Left renal pelvis (tissue), 4 donors: ENCODE results near the gene TOMM20. TPM values are rescaled to one million over a fixed set of nuclear protein-coding genes. Genes with fewer than 3 reads are reported as not detected.

Experiments used
- DNase-seq, 4 donors: peaks; one replicate each; pipeline ENCODE4 v3.0.0-alpha.2; 2013; ENCODE audit warnings: low read depth in 4 of 4, low spot score in 3 of 4
- polyA plus RNA-seq, 4 donors: library from polyadenylated mRNA; unstranded; fragments of 120-200 nt; gene quantifications; one replicate each; pipeline ENCODE4 v1.2.1, GENCODE V29; 2013; ENCODE audit not compliant: insufficient read length in 4 of 4

Gene TOMM20
- polyA plus RNA-seq, 4 donors = 160 to 242 (median 210) TPM

DNA sequence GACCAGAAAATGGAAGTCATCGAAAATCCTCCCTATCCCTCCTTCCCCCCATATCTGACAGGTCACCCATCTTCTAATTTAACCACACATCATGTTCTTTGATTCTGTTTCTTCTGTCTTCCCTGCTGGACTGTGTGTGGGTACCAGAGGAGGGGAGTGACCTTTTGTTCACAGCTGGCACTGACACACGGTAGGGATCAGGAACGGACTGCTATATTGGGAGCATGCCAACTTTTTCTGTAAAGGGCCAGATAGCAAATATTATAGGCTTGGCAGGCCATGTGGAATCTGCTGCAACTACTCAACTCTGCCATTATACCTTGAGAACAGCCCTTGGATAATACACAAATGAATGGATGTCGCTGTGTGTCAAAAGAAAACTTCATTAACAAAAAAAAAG is 7.5 kb upstream of the TOMM20 start:
- no peak for DNase-seq

DNA sequence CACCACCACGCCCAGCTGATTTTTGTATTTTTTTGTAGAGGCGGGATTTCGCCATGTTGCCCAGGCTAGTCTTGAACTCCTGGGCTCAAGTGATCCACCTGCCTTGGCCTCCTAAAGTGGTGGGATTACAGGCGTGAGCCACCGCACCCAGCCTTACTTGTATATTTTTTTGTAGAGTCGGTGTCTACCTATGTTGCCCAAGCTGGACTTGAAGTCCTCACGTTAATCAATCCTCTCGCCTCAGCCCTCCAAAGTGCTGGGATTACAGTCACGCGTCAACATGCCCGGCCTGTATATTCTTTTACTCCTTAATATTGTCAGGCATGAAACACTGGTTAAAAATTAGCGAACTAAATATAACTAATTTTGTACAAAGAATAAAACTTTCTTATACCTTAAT is 5.5 kb upstream of the TOMM20 start:
- no peak for DNase-seq

DNA sequence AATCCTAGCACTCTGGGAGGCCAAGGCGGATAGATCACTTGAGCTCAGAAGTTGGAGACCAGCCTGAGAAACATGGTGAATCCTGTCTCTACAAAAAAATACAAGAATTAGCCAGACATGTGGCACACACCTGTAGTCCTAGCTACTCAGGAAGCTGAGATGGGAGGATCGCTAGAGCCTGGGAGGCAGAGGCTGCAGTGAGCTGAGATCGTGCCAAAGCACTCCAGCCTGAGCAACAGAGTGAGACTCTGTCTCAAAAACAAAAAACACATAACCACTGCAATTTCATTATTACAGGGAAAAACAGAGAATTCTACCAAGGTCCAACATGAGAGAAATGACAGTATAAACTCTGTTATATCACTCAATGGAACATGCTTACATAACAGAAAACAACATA is 4.4 kb upstream of the TOMM20 start:
- no peak for DNase-seq

DNA sequence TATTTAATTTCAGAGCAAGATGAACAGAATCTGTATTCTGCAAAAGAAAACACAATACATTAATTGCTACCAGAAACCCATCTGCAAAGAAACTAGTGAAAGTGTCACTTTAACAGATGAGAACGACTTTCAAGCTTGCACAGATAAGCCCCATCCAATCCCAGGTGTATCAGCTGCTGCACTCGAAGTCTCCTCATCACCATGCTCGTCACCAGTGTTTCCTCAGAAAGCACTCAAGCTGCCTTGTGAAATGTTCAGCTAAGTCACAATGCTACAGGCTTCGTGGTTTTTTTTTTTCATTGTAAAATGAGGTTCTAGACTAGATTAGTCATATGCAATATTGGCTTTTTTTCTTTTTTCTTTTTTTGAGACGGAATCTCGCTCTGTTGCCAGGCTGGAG is 3.3 kb upstream of the TOMM20 start:
- DNase-seq = no peak

DNA sequence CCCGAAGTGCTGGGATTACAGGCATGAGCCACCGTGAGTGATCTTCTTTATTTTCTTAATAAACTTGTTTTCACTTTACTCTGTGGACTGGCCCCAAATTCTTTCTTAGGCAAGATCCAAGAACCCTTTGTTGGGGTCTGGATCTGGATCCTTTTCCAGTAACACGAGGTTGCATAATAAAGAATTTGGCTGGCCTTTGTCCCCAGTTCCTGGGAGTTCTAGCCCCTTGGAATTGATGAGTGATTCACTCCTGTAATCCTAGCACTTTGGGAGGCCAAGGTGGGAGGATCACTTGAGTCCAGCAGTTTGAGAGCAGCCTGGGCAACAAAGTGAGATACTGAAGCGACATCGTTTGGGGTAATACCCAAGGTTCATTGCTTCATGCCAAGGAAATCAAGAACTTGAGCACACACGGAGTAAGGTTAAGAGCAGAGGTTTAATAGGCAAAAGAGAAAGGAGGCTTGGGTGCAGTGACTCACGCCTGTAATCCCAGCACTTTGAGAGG is 2.2 kb upstream of the TOMM20 start:
- no peak for DNase-seq

DNA sequence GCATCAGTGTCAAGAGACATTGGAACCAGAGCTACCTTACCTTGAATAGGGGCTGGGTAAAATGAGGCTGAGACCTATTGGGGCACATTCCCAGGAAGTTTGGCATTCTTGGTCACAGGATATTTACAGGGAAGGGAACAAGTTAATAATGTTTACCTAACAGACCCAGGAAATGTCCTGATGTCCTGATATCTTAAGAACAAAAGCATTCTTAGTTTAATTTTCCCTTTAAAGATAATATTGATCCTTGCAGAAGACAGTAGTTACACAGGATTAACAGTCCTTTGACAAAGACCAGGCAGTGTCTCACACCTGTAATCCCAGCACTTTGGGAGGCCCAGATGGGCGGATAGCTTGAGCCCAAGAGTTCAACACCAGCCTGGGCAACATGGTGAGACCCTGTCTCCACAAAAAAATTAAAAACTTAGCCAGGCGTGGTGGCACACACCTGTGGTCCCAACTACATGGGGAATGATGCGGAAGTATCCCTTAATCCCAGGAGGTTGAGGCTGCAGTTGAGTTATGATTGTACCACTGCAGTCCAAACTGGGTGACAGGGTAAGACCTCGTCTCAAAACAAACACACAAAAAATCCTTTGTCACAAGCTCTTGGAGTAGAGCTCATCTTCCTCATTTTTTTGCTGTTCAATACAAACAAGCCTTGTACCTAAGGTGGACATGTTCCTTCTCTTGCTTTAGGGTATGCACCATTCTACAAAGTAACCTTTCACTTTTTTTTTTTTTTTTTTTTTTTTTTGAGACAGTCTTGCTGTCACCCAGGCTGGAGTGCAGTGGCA is 1.3 kb upstream of the TOMM20 start:
- DNase-seq = no peak

DNA sequence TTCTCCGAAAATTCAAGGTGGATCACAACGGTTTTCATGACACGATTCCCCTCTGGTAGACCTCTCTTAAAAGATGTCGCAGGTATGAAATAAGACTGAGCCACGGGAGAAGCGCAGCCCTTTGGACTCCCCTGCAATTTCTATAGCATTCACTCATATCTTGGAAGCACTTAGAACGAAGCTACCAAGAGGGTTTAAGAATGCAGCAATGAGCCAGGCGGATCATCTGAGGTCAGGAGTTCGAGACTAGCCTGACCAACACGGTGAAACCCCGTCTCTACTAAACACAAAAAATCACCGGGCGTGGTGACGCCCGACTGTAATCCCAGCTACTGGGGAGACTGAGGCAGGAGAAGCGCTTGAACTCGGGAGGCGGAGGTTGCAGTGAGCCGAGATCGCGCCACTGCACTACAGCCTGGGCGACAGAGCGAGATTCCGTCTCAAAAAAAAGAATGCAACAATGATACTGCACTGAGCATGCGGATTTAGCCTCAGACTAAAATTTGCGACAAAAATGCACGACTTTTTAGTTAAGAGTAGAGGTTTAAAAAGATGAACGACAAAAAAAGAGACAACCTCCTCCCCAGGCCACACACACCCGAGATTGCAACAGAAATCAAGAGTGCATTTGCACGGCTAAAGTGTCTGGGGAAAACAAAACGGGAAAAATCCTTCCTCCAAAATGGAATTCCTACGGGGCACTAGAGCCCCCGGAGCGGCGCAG is 743 bp downstream of the TOMM20 start:
- DNase-seq = no peak

DNA sequence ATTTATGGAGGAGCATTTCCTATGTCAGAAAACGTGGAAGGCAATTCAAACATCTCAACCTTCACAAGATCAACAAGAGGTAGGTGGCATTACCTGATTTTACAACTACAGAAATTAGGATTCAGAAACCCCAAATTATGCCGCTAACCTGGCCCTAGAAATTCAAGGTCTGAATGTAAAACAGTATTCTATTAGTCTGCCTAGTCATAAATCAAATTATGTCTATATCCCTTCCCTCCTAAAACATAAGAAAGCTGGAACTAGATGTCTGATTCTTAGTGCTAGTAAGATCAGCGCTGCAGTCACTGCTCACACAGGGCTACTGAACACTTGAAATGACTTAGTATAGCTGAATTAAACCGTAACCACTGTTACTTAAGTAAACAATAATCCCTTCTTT is 1.4 kb downstream of the TOMM20 start:
- no peak for DNase-seq

DNA sequence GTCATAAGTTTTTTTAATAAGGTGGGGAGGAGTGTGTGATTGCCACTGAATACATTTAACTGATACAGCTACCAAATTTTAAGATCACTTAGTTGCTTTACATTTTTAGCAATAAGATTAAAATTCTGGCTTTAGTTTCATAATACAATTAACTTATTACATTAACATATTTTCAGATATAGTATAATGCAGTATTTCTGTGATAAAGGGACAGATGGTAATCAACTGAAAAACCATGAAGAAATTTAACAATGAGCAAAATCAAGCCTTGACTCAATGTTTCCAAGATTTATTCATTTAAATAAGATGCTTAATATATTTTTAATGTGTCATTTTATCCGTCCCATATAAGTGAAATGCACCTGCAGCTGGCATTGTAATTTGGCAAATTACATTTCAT is 4.0 kb downstream of the TOMM20 start:
- DNase-seq = no peak

DNA sequence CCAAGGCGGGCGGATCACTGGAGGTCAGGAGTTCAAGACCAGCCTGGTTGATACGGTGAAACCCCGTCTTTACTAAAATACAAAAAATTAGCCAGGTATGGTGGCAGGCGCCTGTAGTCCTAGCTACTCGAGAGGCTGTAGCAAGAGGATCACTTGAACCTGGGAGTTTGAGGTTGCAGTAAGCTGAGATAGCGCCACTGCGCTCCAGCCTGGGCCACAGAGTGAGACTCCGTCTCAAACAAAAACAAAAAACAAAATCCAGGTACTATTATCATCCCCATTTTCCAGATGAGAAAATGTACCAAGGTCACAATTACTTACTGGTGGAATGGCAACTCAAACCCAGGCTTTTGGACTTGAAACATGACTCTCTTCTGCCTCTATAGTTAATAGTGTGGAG is 4.5 kb downstream of the TOMM20 start:
- DNase-seq = no peak

DNA sequence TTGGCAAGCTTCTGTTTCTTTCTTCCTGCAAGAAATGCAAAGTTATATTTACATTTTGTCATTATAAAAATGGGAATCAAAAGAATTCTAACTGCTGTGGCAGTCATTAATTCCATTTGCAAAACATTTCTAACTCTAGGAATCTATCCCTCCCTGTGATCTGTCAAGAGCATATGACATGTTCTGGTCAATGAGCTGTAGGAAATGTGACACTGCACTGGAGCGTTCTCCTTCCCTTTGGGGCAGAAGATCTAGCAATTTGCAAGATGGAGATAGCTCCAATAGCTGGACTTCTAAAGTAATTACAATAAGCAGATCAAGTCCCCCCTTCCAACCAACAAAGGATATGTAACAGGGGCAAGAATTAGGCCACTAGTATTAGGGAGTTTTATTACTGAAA is 6.3 kb downstream of the TOMM20 start:
- no peak for DNase-seq

DNA sequence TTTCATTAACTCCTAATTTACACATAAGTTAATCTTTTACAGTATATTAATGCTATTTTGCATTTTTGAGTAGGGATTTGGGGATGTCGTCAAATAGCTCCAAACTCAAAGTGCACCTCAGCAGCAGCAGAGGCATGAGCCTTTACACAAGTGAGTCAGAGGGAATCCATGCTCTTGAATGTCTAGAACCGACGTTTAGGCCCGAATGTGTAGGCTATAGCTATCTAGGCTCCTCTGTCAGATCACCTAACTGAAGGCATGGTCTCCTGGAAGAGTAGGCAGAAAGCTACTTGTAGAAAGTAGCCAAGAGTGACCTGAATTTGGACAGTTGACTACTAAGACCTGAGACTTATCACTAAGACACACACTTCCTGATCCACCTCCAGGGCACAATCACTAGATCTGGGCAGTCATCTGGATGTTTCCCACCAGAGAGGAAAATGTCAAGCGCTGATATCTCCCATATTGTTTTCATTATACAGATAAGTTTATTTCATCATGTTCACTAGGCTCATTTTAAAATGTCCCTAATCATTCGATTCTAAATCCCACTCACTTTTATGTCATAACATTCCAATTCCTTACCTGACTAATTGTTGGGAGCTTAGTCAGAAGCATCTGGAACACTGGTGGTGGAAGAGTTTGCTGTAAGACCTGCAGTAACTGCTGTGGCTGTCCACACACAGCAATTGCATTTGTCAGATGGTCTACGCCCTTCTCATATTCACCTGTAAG is 15.3 kb downstream of the TOMM20 start:
- no peak for DNase-seq

DNA sequence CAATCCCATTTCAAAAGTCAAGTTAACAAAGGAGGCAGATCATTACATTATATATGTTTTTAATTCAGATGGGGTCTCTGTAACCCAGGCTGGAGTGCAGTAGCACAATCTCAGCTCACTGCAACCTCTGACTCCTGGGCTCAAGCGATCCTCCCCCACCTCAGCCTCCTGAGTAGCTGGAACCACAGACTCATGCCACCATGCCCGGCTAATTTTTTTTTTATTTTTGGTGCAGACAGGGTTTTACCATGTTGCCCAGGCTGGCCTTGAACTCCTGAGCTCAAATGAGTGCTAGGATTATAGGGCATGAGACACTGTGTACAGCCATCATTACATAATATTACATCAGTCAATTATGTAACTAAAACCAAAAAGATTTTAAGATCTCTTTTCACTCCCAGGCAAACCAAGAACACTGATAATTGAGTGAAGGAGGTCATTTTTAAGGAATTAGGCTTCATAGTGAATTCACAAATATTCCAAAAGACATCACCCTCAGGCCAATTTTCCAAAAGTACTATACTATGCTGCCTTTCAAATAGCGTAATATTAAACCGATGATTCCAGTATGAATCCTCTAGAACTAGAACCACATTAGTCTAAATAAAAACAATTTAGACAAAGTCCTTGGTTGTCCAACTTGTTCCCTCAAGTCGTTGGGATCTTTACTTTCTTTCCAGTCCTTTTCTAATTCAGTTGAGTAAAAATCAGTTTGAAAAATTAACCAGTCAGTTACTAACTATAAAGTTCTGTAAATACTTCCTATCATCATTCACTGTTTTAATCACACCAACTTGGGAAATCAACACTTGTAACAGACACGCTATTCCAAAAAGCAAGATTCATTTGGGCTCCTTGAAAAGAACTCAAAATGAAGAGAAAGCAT is 16.1 kb downstream of the TOMM20 start:
- no peak for DNase-seq

DNA sequence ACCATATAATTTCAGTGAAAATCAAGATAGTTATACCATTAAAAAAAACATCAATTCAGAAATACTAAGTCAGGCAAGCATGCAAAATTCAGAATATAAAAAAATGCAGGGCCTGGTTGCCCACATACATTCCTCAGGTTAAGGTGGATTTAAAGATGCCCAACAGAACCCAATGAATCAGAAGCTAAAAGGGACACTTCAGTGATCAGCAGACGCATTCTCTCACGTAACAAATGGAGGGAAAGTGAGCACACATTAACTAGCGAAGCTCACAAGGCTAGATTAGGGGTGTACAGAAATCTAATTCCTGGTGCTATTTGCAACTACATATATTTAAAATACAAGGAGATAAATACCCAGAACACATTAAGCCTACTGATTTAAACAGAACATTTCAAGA is 17.5 kb downstream of the TOMM20 start:
- DNase-seq = no peak

DNA sequence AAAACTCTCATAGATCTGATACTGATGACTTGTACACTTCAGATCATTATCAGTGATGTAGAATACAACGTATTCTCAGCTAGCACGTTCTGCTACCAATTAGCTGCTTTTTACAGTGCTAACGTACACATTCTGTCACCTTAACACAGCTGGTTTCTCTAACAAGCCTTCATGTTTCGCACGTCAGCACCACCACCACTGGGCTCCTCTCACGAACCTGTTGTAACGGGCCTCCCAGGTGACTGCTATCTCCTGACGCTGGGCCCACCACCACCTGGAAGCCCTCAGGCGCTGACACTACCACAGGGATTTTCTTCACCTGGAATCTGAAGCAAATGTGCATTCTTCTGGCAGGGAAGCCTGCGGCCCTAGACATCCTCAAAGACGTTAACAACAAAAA is 19.8 kb downstream of the TOMM20 start:
- DNase-seq = no peak

DNA sequence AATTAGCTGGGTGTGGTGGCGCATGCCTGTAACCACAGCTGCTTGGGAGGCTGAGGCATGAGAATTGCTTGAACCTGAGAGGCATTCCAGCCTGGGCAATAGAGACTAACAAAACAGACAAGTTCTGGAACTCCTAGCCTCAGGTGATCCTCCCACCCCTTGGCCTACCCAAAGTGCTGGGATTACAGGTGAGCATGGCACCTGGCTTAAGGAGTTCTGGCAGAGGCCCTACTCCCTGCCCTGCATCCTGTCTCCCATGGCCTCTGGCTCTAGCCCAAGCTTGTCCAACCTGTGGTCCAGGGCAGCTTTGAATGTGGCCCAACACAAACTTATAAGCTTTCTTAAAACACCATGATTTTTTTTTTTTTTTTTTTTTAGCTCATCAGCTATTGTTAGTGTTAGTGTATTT is 20.4 kb downstream of the TOMM20 start:
- DNase-seq = no peak

DNA sequence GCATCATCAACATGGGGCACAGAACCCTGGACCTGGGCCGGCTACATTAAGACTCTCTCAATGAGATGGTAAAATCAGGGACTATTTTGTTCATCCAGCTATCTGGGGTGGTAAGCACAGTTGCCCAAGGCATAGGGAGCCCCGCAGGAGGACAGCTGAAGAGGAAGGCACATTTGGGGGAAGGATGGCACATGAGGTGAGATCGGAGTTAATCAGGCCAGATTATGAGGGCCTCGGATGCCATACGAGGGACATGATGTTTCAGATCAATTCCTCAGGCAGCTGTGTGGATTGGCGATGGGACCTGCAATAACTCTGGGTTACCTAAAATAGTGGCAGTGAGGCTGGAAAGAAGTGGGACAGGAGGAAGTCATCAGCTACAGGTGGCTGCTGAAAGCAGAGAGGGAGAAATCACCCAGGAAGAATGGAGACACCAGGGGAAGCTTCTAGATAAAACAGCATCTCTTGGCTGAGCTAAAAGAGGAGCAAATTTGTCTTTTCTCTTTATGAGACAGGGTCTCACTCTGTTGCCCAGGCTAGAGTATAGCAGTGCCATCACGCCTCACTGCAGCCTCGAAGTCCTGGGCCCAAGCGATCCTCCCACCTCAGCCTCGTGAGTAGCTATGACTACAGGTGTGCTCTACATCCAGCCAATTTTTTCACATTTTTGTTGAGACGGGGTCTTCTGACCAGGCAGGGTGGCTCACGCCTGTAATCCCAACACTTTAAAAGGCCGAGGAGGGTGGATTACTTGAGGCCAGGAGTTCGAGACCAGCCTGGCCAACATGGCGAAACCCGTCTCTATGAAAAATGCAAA is 21.1 kb downstream of the TOMM20 start:
- DNase-seq = no peak

DNA sequence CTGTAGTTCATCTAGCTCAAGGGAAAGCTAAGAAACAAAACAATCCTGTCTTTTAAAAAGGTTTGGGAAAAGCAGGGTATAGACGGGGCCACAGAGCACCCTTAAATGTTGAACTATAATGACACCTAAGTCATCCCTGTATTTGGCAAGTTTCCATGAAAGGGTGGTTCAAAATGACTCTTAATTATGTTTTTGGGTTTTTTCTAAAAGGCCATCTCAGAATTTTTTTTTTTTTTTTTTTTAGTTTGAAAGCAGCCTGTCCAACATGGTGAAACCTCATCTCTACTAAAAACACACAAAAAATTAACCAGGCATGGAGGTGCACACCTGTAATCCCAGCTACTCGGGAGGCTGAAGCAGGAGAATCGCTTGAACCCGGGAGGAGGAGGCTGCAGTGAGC is 22.2 kb downstream of the TOMM20 start:
- DNase-seq = no peak
